Naive thymus-derived CD4-positive, alpha-beta T cell (primary cell): ENCODE results near the gene SPDYE11. TPM values are rescaled to one million over a fixed set of nuclear protein-coding genes. Genes with fewer than 3 reads are reported as not detected.
"Not testable (repeated sequence)": the region's sequence is repeated elsewhere in the genome, so short reads cannot be mapped to it uniquely, and the experiment has no call there.

Experiments used
- ATAC-seq: fragments of 150-1000 bp; cut with Tn5 transposase; 2 replicates; pipeline ENCODE4 v1.10.0; 2021; ENCODE audit warnings: mild to moderate bottlenecking, moderate library complexity
- CTCF ChIA-PET: fragments of 350-600 bp; sonication (Branson Sonifier 250); formaldehyde crosslinking; loops from one replicate; lab custom pipeline; 2021; ENCODE audit warnings: antibody characterized with exemption; lab: Charles Lee
- POLR2A ChIA-PET: fragments of 350-600 bp; sonication (Branson Sonifier 250); formaldehyde crosslinking; loops from one replicate; lab custom pipeline; 2021; ENCODE audit warnings: antibody characterized with exemption, inconsistent platforms; lab: Charles Lee
- DNase-seq, 9 donors: peaks; one replicate each; pipeline versions ENCODE4 v3.0.0 to v3.0.0-alpha.2; 2020 to 2022; ENCODE audit warnings: mixed read lengths in 1 of 9
- H3K27ac ChIP-seq: one replicate; pipeline ENCODE4 v1.7.0; 2013; ENCODE audit warnings: mild to moderate bottlenecking, low read depth, low read length, moderate library complexity
- H3K27me3 ChIP-seq, 2 donors: one replicate each; pipeline ENCODE4 v1.7.0; 2013; ENCODE audit warnings: low read length in 2 of 2, mild to moderate bottlenecking in 2 of 2, moderate library complexity in 2 of 2; ENCODE audit not compliant: control insufficient read depth in 2 of 2, insufficient read depth in 2 of 2
- H3K36me3 ChIP-seq, 3 experiments: 1 replicate in 2 of 3; 2 replicates in 1 of 3; pipeline ENCODE4 v1.7.0; 2013; ENCODE audit warnings: low read length in 3 of 3, mild to moderate bottlenecking in 3 of 3, moderate library complexity in 1 of 3; ENCODE audit not compliant: insufficient read depth in 3 of 3, control insufficient read depth in 2 of 3
- H3K4me1 ChIP-seq, 2 donors: one replicate each; pipeline ENCODE4 v1.7.0; 2013; ENCODE audit warnings: low read length in 2 of 2, mild to moderate bottlenecking in 2 of 2, moderate library complexity in 1 of 2; ENCODE audit not compliant: control insufficient read depth in 2 of 2, insufficient read depth in 2 of 2
- H3K4me3 ChIP-seq: 2 replicates; pipeline ENCODE4 v1.7.0; 2013; ENCODE audit warnings: mild to moderate bottlenecking, low read length
- H3K9me3 ChIP-seq, 3 experiments: 1 replicate in 2 of 3; 2 replicates in 1 of 3; pipeline ENCODE4 v1.7.0; 2013; ENCODE audit warnings: low read length in 3 of 3; ENCODE audit not compliant: control insufficient read depth in 2 of 3
- H3K27ac Mint-ChIP-seq, 9 donors: one replicate each; pipeline ENCODE4 v1.8.0; 2020 to 2022; ENCODE audit warnings: mixed read lengths in 9 of 9, mild to moderate bottlenecking in 8 of 9, moderate library complexity in 5 of 9, inconsistent platforms in 2 of 9
- H3K27me3 Mint-ChIP-seq, 5 donors: one replicate each; pipeline ENCODE4 v1.8.0; 2021 to 2022; ENCODE audit warnings: mixed read lengths in 5 of 5, mild to moderate bottlenecking in 1 of 5
- H3K36me3 Mint-ChIP-seq, 5 donors: one replicate each; pipeline ENCODE4 v1.8.0; 2020 to 2022; ENCODE audit warnings: mixed read lengths in 5 of 5, mild to moderate bottlenecking in 3 of 5, inconsistent platforms in 1 of 5
- H3K4me1 Mint-ChIP-seq, 7 donors: one replicate each; pipeline ENCODE4 v1.8.0; 2020 to 2022; ENCODE audit warnings: mixed read lengths in 7 of 7, mild to moderate bottlenecking in 3 of 7, inconsistent platforms in 1 of 7
- H3K4me3 Mint-ChIP-seq, 10 donors: one replicate each; pipeline ENCODE4 v1.8.0; 2020 to 2022; ENCODE audit warnings: mild to moderate bottlenecking in 10 of 10, mixed read lengths in 10 of 10, moderate library complexity in 6 of 10, inconsistent platforms in 2 of 10
- H3K9me3 Mint-ChIP-seq, 11 donors: one replicate each; pipeline ENCODE4 v1.8.0; 2020 to 2022; ENCODE audit warnings: mixed read lengths in 11 of 11, mild to moderate bottlenecking in 4 of 11, inconsistent platforms in 1 of 11, moderate library complexity in 1 of 11
- intact Hi-C, 2 donors: fragments of 100-400 bp; cut with micrococcal nuclease; formaldehyde crosslinking; loops; one replicate each; pipeline ENCODE4 v1.15.1; 2023
- polyA plus RNA-seq, 2 donors: library from polyadenylated mRNA; unstranded; fragments of 300-500 nt; fragmentation: Illumina TruSeq; gene quantifications; one replicate each; pipeline ENCODE4 v1.2.3, GENCODE V29; 2021
- total RNA-seq, 6 experiments: library from RNA in 5 of 6; stranded (reverse) in 5 of 6; gene quantifications; 1 replicate in 5 of 6; 2 replicates in 1 of 6; pipeline ENCODE4 v1.2.3 and lab custom pipeline; 2021 to 2026

The SPDYE11 gene
- total and polyA plus RNA-seq, 7 experiments from 2014 or later = 0.08 TPM; not detected in 6

- ATAC-seq, H3K27me3 ChIP-seq, H3K27ac Mint-ChIP-seq, H3K4me3 ChIP-seq, DNase-seq, H3K36me3 Mint-ChIP-seq, H3K27ac ChIP-seq, CTCF ChIA-PET, H3K4me1 Mint-ChIP-seq, H3K27me3 Mint-ChIP-seq, intact Hi-C loops, H3K9me3 Mint-ChIP-seq, H3K36me3 ChIP-seq, H3K4me1 ChIP-seq, POLR2A ChIA-PET, H3K9me3 ChIP-seq, H3K4me3 Mint-ChIP-seq: not testable (repeated sequence)
Measured at GRCh38 chr7:72997887-72998468, 59.7 kb downstream of the SPDYE11 start.

Other genes starting within 250 kb of the SPDYE11 start
- 1 to 10 TPM; 4.3 to 8.2 (median 6.3) TPM for gene TYW1B, start 229.7 kb downstream of the SPDYE11 start, total RNA-seq
- 1 to 10 TPM; 1.2 to 2.8 TPM for gene TYW1B, start 229.7 kb downstream of the SPDYE11 start, polyA plus RNA-seq
- gene POM121, start 132.8 kb downstream of the SPDYE11 start, total RNA-seq = 10 to 100 TPM; 60.8 to 73.4 (median 64.8) TPM
- 10 to 100 TPM; 10.9 to 19.8 TPM for gene POM121, start 132.8 kb downstream of the SPDYE11 start, polyA plus RNA-seq
- 1 to 10 TPM; 1.3 to 9.4 (median 5.1) TPM for gene TRIM74, start 88.4 kb downstream of the SPDYE11 start, total RNA-seq
- gene TRIM74, start 88.4 kb downstream of the SPDYE11 start, polyA plus RNA-seq = under 1 TPM in 1 of 2 donors, not detected in 1; 0.31 TPM
- gene SPDYE8, start 28.1 kb downstream of the SPDYE11 start, total RNA-seq = not detected
- gene SPDYE8, start 28.1 kb downstream of the SPDYE11 start, polyA plus RNA-seq = under 1 TPM in 1 of 2 donors, not detected in 1; 0.08 TPM
- gene SPDYE9, start 28.1 kb upstream of the SPDYE11 start, total RNA-seq = not detected
- gene SPDYE9, start 28.1 kb upstream of the SPDYE11 start, polyA plus RNA-seq = under 1 TPM in 1 of 2 donors, not detected in 1; 0.08 TPM